H54 (cell line): ENCODE data around the gene SEPTIN3.
"Not testable (repeated sequence)": the region's sequence is repeated elsewhere in the genome, so short reads cannot be mapped to it uniquely, and the experiment has no call there.

Source experiments
- DNase-seq: peaks from one replicate; pipeline ENCODE4 v3.0.0; 2011; ENCODE audit warnings: low spot score, mixed read lengths; ENCODE audit not compliant: insufficient read length
- FAIRE-seq: peaks from 3 replicates; lab custom pipeline; 2011; peaks lifted over from hg19 to GRCh38; lab: Jason Lieb, UNC
- POLR2A ChIP-seq: IDR thresholded peaks from 2 replicates; pipeline ENCODE4 v1.6.1; 2011; ENCODE audit warnings: low read depth, mild to moderate bottlenecking, low read length

Gene SEPTIN3

DNA sequence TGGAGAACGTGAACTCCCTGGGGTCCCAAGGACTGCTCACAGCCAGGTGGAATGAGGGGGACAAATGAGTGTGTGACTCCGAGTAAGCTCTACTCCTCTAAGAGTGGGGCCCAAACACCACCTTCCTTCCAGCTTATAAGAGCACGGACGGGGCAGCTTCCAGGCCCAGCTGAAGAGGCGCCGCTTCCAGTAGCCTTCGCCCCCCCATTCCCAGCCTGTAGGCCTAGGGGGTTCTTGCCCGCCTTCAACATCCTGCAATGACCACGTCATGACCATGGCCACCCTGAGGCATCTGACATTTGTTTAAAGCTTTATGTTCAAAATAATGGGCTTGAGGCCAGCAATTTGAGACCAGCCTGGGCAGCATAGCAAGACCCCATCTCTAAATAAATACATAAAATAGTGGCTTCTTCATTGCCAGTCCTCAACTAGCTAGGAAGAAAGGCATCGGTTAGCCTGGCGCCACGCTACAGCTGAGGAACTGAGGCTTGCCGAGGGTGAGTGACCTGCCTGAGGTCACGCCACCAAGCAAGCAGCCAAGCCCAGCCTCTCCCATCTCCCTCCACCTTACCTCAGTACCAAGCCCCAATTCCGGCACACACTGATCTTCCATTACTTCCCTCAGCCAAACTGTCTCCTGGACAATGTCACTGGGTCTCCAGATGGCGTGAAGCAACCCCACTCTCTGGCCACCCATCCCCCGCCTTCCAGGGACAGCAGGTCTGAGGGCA is 34.8 kb upstream of the SEPTIN3 start:
- no peak for DNase-seq
- TF ChIP-seq POLR2A, result no peak
- FAIRE-seq, result no peak

DNA sequence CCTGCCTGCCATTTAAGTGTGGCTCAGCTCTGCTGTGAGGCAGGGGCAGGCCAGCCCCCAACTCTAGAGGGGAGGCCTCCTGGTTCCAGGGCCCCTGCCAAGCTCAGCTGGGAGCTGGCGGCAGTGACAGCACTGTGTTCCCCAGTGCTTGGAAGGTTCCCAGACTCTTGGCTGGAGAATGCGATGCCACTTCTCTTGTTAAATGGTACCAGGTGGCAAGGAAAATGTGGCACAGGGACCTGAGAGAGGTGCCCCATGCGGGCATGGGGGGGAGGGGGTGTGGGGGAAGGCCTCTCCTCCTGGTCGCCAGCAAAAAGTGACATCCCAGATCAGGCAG is 34.3 kb upstream of the SEPTIN3 start:
- FAIRE-seq (no peak), DNase-seq (no peak)
- TF ChIP-seq POLR2A, result no peak

DNA sequence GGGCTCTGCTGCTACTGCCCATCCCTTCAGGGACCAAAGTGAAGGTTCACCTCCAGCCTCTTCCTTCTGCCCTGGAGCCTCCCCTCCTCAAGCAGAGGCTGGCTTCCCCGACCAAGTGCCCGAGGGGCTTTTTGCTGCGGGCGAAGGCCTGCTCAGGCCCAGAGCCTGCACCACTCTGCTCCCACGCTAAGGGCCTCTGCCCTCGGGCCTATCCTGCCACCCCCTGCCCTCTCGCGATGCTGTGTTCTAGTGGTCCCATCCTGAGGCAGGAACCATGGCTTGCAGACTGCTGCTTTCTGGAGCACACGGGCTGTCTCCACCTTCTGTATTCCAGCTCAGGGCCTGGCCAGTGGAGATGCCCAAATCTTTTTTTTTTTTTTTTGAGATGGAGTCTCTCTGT is 33.7 kb upstream of the SEPTIN3 start:
- FAIRE-seq (no peak), DNase-seq (no peak)
- no peak for TF ChIP-seq POLR2A

DNA sequence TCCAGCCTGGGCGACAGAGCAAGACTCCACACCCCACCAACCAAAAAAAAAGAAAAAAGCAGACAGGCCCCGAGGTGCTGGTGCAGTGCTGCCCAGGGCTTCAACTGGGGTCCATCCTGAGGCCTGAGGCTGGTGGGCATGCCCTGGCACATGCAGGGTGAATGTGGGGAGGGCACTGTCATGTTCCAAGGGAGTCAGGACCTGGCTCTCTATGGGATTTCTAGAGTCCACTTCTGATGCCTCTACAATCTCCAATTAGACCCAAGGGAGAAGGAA is 32.4 kb upstream of the SEPTIN3 start:
- no peak for FAIRE-seq
- TF ChIP-seq POLR2A, result no peak
- DNase-seq, result no peak

DNA sequence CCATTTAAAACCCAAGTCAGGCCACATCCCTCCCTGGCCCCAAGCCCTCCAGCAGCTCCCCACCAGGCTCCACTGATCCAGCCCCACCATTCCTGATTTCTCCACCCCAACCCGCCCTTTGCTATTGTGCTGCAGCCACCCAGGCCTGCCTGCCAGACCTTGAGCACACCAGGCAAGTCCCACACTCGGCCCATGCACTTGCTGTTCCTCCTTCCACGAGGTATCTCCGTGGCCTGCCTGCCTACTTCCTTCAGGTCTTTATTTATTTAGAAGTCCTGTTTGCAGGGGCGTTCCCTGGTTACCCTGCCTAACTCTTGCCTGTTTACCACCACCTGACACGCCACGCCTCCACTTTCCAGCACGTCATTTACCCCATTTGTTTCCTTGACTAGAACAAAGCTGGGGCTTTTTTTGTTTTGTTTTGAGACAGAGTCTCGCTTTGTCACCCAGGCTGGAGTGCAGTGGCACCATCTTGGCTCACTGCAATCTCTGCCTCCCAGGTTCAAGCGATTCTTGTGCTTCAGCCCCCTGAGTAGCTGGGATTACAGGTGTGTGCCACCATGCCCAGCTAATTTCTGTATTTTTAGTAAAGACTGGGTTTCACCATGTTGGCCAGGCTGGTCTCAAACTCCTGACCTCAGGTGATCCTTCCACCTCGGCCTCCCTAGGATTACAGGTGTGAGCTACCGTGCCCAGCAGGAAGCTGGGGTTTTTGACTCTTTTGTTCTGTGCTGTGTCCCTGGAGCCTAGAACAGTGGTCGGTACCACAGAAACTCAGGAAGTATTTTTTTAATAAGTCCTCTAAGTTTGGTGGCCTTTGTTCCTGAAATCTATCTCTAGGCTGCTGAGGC is 29.0 kb upstream of the SEPTIN3 start:
- DNase-seq, result no peak

DNA sequence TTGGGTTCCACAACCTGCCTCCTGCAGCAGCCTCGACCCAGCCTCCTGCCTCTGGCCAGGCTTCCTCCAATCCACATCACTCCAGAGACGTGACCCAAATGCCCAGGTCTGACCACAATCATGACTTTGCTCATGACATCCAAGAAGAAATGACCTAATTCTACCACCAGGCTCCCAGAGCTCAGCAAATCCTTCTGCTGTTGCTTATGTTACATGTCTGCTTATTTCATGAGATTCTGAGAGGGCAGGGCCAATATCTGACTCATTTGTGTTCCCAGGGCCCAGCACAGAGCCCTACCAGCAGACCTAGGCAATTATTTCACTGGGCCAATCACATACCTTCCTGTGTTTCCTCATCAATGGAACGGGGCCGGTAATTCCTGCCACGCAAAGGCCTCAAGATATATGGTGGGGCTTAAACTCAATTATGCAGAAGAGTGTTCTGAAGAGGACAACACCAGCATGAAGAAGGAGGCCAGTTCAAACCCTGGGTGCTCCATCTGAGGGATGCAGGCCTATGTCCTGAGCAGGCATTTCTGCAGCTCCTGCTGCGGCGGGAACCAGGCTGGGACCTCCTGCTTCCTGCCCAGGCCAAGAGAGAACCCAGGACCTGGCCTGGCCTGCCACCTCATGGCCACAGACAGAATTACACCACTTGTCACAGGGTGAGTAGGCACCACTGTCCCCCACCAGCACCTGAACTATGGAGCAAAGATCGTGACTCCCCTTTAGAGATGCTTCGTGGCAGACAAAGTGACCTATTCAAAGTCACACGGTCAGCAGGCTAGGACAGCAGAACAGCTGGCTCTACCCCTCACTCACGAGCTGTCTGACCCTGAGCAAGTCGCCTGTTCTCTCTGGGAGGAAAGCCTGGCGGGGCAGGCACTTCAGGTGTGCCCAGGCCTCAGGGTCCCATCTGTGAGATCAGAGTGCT is 28.1 kb upstream of the SEPTIN3 start:
- peak; percentile 80 for FAIRE-seq
- DNase-seq, result peak; percentile 55
- TF ChIP-seq POLR2A, result no peak

More for the DNA sequence above, 29.0 kb upstream of the SEPTIN3 start:
- FAIRE-seq, result no peak
- TF ChIP-seq POLR2A, result no peak

GRCh38 chr22:41943661-41944209 is 25.5 kb upstream of the SEPTIN3 start:
- no peak for DNase-seq
- FAIRE-seq, result no peak
- TF ChIP-seq POLR2A, result no peak

GRCh38 chr22:41946629-41947423 is 22.4 kb upstream of the SEPTIN3 start, which contains the start of gene CENPM:
Gene CENPM, minus strand, starts transcription at chr22:41947152. Its CDS starts 76 bp downstream, at chr22:41947076.
- FAIRE-seq (peak; percentile 84), DNase-seq (peak; percentile 70)
- TF ChIP-seq POLR2A, result no peak; the same call in 1 of the 2 replicates

GRCh38 chr22:41947424-41948080 is 21.7 kb upstream of the SEPTIN3 start:
- DNase-seq, result no peak
- no peak for FAIRE-seq
- no peak for TF ChIP-seq POLR2A

- DNase-seq (no peak), FAIRE-seq (no peak)
- TF ChIP-seq POLR2A, result no peak
Observed at GRCh38 chr22:41948142-41948541, 21.1 kb upstream of the SEPTIN3 start.

DNA sequence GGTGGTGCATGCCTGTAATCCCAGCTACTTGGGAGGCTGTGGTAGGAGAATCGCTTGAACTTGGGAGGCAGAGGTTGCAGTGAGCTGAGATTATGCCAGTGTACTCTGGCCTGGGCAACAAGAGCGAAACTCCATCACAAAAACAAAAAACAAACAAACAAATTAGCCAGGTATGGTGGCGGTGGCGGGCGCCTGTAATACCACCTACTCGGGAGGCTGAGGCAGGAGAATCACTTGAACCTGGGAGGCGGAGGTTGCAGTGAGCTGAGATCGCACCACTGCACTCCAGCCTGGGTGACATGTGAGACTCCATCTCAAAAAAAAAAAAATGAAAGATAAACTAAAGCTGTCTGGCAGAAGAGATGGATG is 20.3 kb upstream of the SEPTIN3 start:
- not testable (repeated sequence) for DNase-seq, FAIRE-seq

- DNase-seq (no peak), FAIRE-seq (no peak)
- TF ChIP-seq POLR2A, result no peak
Observed at GRCh38 chr22:41949297-41949965, 19.8 kb upstream of the SEPTIN3 start.
